PFSK-1 (cell line): Measurements from ENCODE around the gene RAD54L.

Source experiments
- FOXP2 ChIP-seq: optimal IDR thresholded peaks from 2 replicates; pipeline ENCODE3; 2011; ENCODE audit warnings: borderline replicate concordance, control low read depth, inconsistent platforms; ENCODE audit not compliant: insufficient read depth; ENCODE audit errors: extremely low read length, extremely low read depth
- POLR2AphosphoS5 ChIP-seq: IDR thresholded peaks from 2 replicates; pipeline ENCODE4 v1.6.1; 2012; ENCODE audit warnings: low read depth, mild to moderate bottlenecking, control low read depth, low read length, moderate library complexity
- SIN3A ChIP-seq: IDR thresholded peaks from 2 replicates; pipeline ENCODE4 v1.6.1; 2012; ENCODE audit warnings: mild to moderate bottlenecking, low read length, moderate library complexity, borderline replicate concordance; ENCODE audit not compliant: insufficient read depth
- TAF1 ChIP-seq: IDR thresholded peaks from 2 replicates; pipeline ENCODE4 v1.6.1; 2012; ENCODE audit warnings: low read length, control low read depth, borderline replicate concordance; ENCODE audit not compliant: insufficient read depth
- TF ChIP-seq, protein P1 (sequence below), 2 experiments: IDR thresholded peaks; 2 replicates each; pipeline versions ENCODE4 v1.6.1 to v1.8.0; 2011 to 2012; ENCODE audit warnings: low read depth in 2 of 2, low read length in 2 of 2, control low read depth in 1 of 2, inconsistent platforms in 1 of 2, mild to moderate bottlenecking in 1 of 2, moderate library complexity in 1 of 2; ENCODE audit not compliant: insufficient read depth in 1 of 2

RAD54L gene

DNA sequence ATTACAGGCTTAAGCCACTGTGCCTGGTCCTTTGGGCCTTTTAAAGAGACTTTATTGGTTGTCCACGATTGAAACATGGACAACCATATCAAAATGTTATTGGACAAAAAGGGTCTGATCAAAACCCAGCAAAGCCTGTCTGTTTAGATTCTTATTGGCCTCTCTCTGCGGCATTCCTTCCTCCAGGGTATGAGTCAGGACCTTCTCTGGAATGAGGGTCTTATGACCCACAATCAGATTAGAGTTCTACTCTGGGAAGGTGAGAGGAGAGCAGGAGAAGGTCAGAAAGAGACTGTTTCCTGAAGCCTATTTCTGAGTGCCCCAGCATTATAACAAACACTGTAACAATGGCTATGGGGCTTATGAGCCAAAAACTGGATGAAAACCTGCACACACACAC, 36.5 kb upstream of the RAD54L start:
- TF ChIP-seq, protein P1, sequence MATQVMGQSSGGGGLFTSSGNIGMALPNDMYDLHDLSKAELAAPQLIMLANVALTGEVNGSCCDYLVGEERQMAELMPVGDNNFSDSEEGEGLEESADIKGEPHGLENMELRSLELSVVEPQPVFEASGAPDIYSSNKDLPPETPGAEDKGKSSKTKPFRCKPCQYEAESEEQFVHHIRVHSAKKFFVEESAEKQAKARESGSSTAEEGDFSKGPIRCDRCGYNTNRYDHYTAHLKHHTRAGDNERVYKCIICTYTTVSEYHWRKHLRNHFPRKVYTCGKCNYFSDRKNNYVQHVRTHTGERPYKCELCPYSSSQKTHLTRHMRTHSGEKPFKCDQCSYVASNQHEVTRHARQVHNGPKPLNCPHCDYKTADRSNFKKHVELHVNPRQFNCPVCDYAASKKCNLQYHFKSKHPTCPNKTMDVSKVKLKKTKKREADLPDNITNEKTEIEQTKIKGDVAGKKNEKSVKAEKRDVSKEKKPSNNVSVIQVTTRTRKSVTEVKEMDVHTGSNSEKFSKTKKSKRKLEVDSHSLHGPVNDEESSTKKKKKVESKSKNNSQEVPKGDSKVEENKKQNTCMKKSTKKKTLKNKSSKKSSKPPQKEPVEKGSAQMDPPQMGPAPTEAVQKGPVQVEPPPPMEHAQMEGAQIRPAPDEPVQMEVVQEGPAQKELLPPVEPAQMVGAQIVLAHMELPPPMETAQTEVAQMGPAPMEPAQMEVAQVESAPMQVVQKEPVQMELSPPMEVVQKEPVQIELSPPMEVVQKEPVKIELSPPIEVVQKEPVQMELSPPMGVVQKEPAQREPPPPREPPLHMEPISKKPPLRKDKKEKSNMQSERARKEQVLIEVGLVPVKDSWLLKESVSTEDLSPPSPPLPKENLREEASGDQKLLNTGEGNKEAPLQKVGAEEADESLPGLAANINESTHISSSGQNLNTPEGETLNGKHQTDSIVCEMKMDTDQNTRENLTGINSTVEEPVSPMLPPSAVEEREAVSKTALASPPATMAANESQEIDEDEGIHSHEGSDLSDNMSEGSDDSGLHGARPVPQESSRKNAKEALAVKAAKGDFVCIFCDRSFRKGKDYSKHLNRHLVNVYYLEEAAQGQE (IDR thresholded peaks at IDR 0.05; ENCODE audit: insufficient read depth in 1 of 2, low read depth in 2 of 2, low read length in 2 of 2): no peak
- TF ChIP-seq SIN3A (no peak), FOXP2 (no peak), TAF1 (no peak), POLR2AphosphoS5 (no peak)

DNA sequence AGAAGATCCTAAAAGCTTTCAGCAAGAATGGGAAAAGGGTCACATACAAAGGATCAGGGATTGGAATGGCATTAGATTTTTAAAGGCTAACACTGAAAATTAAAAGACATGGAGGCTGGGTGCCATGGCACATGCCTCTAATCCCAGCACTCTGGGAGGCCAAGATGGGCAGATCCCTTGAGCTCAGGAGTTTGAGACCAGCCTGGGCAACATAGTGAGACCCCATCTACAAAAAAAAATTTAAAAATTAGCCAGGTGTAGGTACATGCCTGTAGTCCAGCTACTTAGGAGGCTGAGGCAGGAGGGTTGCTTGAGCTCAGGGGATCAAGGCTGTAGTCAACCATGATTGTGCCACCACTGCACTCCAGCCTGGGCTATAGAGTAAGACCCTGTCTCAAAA, 32.1 kb upstream of the RAD54L start:
- TF ChIP-seq FOXP2: no peak
- no peak for TF ChIP-seq TAF1
- TF ChIP-seq POLR2AphosphoS5: no peak
- TF ChIP-seq, protein P1 (IDR thresholded peaks at IDR 0.05; ENCODE audit: insufficient read depth in 1 of 2, low read depth in 2 of 2, low read length in 2 of 2): no peak
- no peak for TF ChIP-seq SIN3A

DNA sequence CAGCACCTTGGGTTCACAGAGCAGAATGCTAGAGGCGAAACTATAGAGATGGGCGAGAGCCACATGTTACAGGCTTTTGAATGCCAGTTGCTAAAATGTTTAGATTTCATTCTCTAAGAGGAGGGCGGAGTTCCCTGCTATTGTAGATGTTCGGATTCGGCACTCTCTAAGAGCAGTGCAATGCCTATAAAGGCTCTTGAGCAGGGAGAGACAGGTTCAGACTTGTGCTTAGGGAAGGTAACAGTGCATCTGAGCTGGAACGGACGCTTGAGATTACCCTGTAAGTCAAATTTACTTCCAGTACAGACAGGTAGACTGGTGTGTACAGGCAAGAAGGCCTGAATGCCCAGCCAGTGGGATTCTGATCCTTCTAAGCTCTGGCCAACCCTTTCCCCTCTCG, 29.1 kb upstream of the RAD54L start:
- TF ChIP-seq SIN3A (no peak), POLR2AphosphoS5 (no peak), TAF1 (no peak), FOXP2 (no peak)
- TF ChIP-seq, protein P1 (IDR thresholded peaks at IDR 0.05; ENCODE audit: insufficient read depth in 1 of 2, low read depth in 2 of 2, low read length in 2 of 2): no peak

DNA sequence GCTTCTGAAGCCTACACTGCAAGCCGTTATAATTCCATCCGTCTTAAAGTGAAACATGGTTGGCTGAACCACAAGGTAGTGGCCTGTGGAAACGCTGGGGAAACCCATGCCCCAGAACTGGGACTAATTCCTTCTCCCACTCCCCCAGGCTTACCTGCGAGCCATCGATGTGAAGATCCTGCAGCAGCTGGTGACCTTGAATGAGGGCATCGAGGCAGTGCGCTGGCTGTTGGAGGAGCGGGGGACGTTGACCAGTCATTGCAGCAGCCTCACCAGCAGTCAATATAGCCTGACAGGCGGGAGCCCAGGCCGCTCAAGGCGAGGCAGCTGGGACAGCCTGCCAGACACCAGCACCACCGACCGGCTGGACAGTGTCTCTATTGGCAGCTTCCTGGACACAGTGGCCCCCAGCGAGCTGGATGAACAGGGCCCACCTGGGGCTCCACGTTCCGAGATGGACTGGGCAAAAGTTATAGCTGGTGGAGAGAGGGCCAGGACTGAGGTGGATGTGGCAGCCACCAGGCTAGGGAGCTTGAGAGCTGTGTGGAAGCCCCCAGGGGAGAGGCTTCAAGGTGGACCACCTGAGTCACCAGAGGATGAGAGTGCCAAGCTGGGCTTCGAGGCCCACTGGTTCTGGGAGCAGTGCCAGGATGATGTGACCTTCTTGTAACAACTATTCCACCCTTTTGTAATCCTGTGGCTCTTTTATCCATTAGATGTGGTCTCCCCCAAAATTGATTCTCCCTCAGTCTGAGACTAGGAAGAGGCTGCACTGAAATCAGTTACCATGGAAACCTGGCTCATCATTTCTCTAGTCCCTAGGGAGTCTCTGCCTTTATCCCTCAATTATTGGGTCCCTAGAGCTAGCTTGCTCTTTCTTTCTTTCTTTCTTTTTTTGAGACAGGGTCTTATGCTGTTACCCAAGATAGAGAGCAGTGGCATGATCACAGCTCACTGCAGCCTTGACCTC, 27.7 kb upstream of the RAD54L start:
- no peak for TF ChIP-seq FOXP2
- no peak for TF ChIP-seq POLR2AphosphoS5
- TF ChIP-seq SIN3A: no peak

DNA sequence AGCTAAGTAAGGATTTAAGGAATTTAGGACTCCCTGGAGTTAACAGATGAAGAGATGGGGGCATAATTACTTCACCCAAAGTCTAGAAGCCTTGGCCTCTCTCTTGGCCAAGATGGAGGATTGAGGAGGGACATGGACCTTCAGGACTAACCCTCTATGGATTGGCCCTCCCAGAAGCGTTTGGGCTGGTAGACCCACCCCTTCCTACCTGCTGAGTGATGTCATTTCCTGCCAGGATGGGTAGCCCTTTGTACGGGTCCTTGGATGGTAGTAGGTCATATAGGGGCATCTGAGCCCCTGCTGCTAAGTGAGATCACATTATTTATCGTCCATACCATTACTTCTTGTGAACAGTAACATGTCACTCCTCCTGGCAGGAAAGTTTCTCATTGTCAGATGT, 26.8 kb upstream of the RAD54L start:
- TF ChIP-seq FOXP2 (no peak), POLR2AphosphoS5 (no peak), SIN3A (no peak), TAF1 (no peak)
- TF ChIP-seq, protein P1 (IDR thresholded peaks at IDR 0.05; ENCODE audit: insufficient read depth in 1 of 2, low read depth in 2 of 2, low read length in 2 of 2): no peak
